ENCODE results near the gene M1AP.

Gene M1AP

DNA sequence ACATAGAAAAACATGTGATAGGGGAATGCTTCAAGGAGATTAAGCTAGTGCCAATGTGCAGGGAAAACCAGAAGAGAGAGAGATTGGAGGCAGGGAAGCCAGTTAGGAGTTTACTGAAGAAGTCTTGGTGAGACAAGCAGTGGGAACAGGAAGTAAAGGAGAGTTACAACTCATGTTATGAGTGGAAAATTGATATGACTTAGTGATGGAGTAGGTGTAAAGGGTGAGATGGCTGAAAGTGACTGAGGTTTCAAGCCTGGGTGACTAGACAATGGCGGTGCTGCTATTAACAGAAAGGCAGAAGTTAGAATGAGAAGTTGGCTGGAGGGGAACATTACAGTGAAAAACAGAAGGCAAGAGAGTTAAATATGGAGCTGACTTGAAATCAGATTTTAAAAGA lies 77.1 kb downstream of the M1AP start:
- Histone ChIP-seq H3K4me1 (no peaks in the 10 kb centered on the region), H3K36me3 (no peaks in the 10 kb centered on the region), H3K9me3 (no peaks in the 10 kb centered on the region), H3K4me3 (ENCODE audit: low read depth, low read length) (no peak overlapping the region), H3K27me3 (no peaks in the 10 kb centered on the region)
- TF ChIP-seq, protein P1, sequence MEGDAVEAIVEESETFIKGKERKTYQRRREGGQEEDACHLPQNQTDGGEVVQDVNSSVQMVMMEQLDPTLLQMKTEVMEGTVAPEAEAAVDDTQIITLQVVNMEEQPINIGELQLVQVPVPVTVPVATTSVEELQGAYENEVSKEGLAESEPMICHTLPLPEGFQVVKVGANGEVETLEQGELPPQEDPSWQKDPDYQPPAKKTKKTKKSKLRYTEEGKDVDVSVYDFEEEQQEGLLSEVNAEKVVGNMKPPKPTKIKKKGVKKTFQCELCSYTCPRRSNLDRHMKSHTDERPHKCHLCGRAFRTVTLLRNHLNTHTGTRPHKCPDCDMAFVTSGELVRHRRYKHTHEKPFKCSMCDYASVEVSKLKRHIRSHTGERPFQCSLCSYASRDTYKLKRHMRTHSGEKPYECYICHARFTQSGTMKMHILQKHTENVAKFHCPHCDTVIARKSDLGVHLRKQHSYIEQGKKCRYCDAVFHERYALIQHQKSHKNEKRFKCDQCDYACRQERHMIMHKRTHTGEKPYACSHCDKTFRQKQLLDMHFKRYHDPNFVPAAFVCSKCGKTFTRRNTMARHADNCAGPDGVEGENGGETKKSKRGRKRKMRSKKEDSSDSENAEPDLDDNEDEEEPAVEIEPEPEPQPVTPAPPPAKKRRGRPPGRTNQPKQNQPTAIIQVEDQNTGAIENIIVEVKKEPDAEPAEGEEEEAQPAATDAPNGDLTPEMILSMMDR (IDR thresholded peaks at IDR 0.05; ENCODE audit: low read depth, low read length): no peak
- no peak for DNase-seq

DNA sequence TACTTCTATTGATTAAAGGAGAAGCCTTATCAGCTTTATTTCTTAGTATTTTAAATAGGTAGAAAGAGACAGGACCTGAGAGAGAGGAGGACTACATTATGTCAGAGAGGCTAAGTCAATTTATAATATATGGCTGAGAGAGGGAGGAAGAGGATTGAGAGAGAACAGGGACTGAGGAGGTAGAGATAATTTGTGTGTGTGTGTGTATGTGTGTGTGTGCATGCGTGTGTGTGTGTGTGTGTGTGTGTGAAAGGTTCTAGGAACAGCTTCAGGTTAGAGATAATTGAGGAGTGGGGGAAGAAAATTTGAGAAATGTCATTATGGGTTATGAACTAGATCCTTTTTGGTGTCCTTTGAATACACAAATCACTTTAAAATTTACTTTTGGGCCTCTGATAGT lies 78.4 kb downstream of the M1AP start:
- H3K9me3 ChIP-seq: no peaks in the 10 kb centered on the region
- H3K27me3 ChIP-seq: no peaks in the 10 kb centered on the region
- TF ChIP-seq, protein P1 (IDR thresholded peaks at IDR 0.05; ENCODE audit: low read depth, low read length): no peak
- DNase-seq: no peak
- no peaks in the 10 kb centered on the region for H3K4me1 ChIP-seq
- no peak overlapping the region for H3K4me3 ChIP-seq (ENCODE audit: low read depth, low read length)
- no peaks in the 10 kb centered on the region for H3K36me3 ChIP-seq

DNA sequence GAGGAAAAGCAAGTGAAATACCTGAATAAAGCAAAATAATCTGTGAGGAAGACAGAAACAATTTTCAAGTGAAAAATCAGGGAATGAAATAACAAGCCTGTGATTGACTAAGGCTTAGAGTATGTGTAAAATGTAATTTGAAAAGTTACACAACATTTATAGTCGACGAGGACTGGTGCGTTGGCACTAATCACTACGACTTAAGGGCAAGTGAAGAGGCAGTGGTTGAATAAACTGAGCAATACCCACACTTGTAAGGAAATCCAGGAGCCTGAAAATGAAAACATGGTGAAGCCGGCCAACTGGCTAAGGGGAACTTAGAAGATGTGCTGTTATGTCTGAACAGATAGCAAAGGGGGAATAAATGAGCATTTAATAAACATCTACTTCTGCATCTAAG lies 80.2 kb downstream of the M1AP start:
- Histone ChIP-seq H3K4me3 (ENCODE audit: low read depth, low read length) (no peak overlapping the region), H3K36me3 (no peaks in the 10 kb centered on the region), H3K9me3 (no peaks in the 10 kb centered on the region), H3K4me1 (no peaks in the 10 kb centered on the region), H3K27me3 (no peaks in the 10 kb centered on the region)
- no peak for DNase-seq
- TF ChIP-seq, protein P1 (IDR thresholded peaks at IDR 0.05; ENCODE audit: low read depth, low read length): no peak

DNA sequence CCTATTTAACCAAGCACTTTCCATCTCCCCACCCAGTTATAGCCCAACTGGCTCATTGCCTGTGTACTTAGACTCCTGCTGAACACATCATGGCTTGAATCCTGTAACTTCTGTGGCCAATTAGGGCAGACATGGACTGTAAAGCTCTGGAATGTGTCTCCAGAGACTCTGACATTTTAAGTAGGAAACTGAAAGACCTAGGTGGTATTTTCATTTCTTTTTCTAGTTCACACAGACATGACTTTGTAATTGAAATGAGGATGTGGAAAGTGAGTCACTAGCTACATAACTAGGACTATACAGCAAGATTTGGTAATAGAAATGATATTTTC lies 81.4 kb downstream of the M1AP start:
- Histone ChIP-seq H3K27me3 (no peaks in the 10 kb centered on the region), H3K4me1 (no peaks in the 10 kb centered on the region), H3K9me3 (no peaks in the 10 kb centered on the region), H3K4me3 (ENCODE audit: low read depth, low read length) (no peak overlapping the region), H3K36me3 (no peaks in the 10 kb centered on the region)
- no peak for DNase-seq
- TF ChIP-seq, protein P1 (IDR thresholded peaks at IDR 0.05; ENCODE audit: low read depth, low read length): no peak

DNA sequence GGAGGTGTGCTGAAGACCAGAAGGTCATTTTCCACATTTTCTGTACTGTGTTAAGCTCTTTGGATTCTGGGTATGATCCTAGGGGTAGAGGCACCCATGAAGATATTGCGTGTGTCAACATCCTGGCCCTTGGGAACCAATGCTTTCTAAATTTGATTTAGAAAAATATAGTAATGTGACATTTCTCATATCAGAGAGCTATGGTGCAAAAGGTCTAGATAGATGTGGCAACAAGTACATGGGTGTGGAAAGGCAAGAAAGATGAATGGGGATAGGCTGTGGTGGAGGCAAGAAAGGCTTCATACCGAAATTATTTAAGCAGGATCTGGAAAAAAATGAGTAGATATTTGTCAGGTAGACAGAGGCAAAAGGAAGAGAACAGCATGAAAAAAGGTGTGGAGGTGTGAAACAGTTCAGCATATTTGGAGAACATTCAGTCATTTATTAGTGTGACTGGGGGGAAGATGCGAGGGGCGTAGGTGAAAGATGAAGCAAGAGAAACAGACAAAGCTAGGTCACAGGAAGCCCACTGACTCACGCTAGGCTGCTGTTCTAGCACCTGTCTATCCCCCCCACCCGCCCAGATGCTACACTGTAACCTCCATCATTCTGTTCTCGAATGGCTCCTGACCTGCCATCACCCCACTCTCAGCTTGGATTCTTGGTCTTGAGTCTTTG lies 81.9 kb downstream of the M1AP start:
- no peaks in the 10 kb centered on the region for H3K9me3 ChIP-seq
- DNase-seq: no peak
- H3K27me3 ChIP-seq: no peaks in the 10 kb centered on the region
- H3K4me1 ChIP-seq: no peaks in the 10 kb centered on the region
- TF ChIP-seq, protein P1 (IDR thresholded peaks at IDR 0.05; ENCODE audit: low read depth, low read length): no peak
- H3K36me3 ChIP-seq: no peaks in the 10 kb centered on the region
- no peak overlapping the region for H3K4me3 ChIP-seq (ENCODE audit: low read depth, low read length)

DNA sequence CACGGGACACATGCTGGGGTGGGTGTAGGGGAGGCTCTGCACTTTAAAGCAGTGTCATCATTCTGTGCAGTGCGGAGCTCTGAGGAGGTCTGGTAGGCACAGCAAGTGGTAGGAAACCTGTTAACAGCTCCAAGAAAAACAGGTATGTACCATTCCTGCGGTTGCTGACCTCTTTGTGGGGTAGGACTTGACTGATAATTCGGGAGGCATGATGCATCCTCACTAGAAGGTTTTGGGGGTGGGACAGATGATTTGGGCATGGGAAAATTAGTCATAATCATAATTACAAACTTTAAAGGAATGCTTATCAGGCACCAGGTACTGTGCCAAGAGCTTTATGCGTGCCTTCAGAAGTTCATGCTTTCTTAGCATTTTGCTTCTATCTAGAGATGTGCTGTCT lies 83.9 kb downstream of the M1AP start:
- H3K4me1 ChIP-seq: no peaks in the 10 kb centered on the region
- H3K9me3 ChIP-seq: no peaks in the 10 kb centered on the region
- no peak for DNase-seq
- H3K36me3 ChIP-seq: no peaks in the 10 kb centered on the region
- H3K4me3 ChIP-seq (ENCODE audit: low read depth, low read length): no peak overlapping the region
- H3K27me3 ChIP-seq: no peaks in the 10 kb centered on the region
- TF ChIP-seq, protein P1 (IDR thresholded peaks at IDR 0.05; ENCODE audit: low read depth, low read length): no peak

Measured in BE2C (cell line).